ENCODE results near the gene DUSP8. TPM values are rescaled to one million over a fixed set of nuclear protein-coding genes. Genes with fewer than 3 reads are reported as not detected.

Gene DUSP8
- total RNA-seq, 1 experiment from 2014 or later: 14.0 TPM

DNA sequence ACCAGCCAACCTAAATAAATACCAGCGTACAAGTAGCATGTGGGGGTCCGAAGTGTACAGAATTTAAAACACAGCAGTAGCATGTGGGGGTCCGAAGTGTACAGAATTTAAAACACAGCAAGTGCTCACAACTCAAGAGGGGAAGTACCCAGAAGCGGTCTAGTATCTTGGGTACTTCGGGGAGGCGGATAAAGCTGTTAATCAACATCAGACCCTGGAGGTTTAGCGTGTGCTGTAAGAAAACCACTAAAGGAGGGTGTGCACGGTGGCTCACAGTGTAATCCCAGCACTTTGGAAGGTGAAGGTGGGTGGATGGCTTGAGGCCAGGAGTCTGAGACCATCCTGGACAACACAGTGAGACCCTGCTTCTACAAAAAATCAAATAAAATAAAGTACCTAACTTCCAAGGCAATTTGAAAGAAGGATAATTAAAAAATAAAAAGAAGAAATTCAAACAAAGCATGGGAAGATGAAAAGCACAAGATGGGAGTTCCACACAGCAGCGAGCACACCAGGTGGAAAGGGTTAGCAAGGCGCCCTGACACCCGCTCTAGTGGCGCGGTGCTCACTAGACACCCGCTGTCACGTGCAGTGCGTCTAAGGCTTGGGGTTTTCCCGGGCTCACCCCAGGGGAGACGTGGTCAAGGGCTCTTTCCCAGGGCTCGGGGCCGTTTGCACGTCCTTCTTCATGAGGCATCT lies 50.5 kb downstream of the DUSP8 start:
- Mint-ChIP-seq H3K4me1 (ENCODE audit: low read depth, unreplicated experiment) (no peaks in the 10 kb centered on the region), H3K27me3 (ENCODE audit: unreplicated experiment) (no peaks in the 10 kb centered on the region), H3K4me3 (ENCODE audit: low read depth, unreplicated experiment) (no peak overlapping the region), H3K27ac (ENCODE audit: unreplicated experiment) (no peak overlapping the region), H3K9me3 (ENCODE audit: low read depth, unreplicated experiment) (no peaks in the 10 kb centered on the region), H3K36me3 (ENCODE audit: insufficient read depth, unreplicated experiment) (no peaks in the 10 kb centered on the region)
- DNase-seq: no peak
- CTCF ChIA-PET: no interaction called here
- TF ChIP-seq, protein P1, sequence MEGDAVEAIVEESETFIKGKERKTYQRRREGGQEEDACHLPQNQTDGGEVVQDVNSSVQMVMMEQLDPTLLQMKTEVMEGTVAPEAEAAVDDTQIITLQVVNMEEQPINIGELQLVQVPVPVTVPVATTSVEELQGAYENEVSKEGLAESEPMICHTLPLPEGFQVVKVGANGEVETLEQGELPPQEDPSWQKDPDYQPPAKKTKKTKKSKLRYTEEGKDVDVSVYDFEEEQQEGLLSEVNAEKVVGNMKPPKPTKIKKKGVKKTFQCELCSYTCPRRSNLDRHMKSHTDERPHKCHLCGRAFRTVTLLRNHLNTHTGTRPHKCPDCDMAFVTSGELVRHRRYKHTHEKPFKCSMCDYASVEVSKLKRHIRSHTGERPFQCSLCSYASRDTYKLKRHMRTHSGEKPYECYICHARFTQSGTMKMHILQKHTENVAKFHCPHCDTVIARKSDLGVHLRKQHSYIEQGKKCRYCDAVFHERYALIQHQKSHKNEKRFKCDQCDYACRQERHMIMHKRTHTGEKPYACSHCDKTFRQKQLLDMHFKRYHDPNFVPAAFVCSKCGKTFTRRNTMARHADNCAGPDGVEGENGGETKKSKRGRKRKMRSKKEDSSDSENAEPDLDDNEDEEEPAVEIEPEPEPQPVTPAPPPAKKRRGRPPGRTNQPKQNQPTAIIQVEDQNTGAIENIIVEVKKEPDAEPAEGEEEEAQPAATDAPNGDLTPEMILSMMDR (IDR thresholded peaks at IDR 0.05; ENCODE audit: unreplicated experiment): no peak
- intact Hi-C loops (cut with micrococcal nuclease; ENCODE audit: unreplicated experiment): no loop called here
- BruUV-seq (replicated peaks): no TSS peak

- intact Hi-C loops (cut with micrococcal nuclease; ENCODE audit: unreplicated experiment): no loop called here
- BruUV-seq (replicated peaks): no TSS peak
Measured at GRCh38 chr11:1520663-1521267, 51.3 kb downstream of the DUSP8 start.

GRCh38 chr11:1520209-1520662 lies 51.8 kb downstream of the DUSP8 start:
- no peaks in the 10 kb centered on the region for H3K27me3 Mint-ChIP-seq (ENCODE audit: unreplicated experiment)
- H3K36me3 Mint-ChIP-seq (ENCODE audit: insufficient read depth, unreplicated experiment): no peaks in the 10 kb centered on the region
- no peak overlapping the region for H3K27ac Mint-ChIP-seq (ENCODE audit: unreplicated experiment)
- H3K9me3 Mint-ChIP-seq (ENCODE audit: low read depth, unreplicated experiment): no peaks in the 10 kb centered on the region
- no peak for DNase-seq
- CTCF ChIA-PET: no interaction called here
- no peak overlapping the region for H3K4me3 Mint-ChIP-seq (ENCODE audit: low read depth, unreplicated experiment)
- no peaks in the 10 kb centered on the region for H3K4me1 Mint-ChIP-seq (ENCODE audit: low read depth, unreplicated experiment)
- TF ChIP-seq, protein P1 (IDR thresholded peaks at IDR 0.05; ENCODE audit: unreplicated experiment): no peak
- intact Hi-C loops (cut with micrococcal nuclease; ENCODE audit: unreplicated experiment): no loop called here
- BruUV-seq (replicated peaks): no TSS peak

More at GRCh38 chr11:1520663-1521267, 51.3 kb downstream of the DUSP8 start:
- no peak for DNase-seq
- no peaks in the 10 kb centered on the region for H3K9me3 Mint-ChIP-seq (ENCODE audit: low read depth, unreplicated experiment)
- CTCF ChIA-PET: no interaction called here
- no peaks in the 10 kb centered on the region for H3K27me3 Mint-ChIP-seq (ENCODE audit: unreplicated experiment)
- H3K36me3 Mint-ChIP-seq (ENCODE audit: insufficient read depth, unreplicated experiment): no peaks in the 10 kb centered on the region
- TF ChIP-seq, protein P1 (IDR thresholded peaks at IDR 0.05; ENCODE audit: unreplicated experiment): no peak
- no peak overlapping the region for H3K27ac Mint-ChIP-seq (ENCODE audit: unreplicated experiment)
- no peaks in the 10 kb centered on the region for H3K4me1 Mint-ChIP-seq (ENCODE audit: low read depth, unreplicated experiment)
- no peak overlapping the region for H3K4me3 Mint-ChIP-seq (ENCODE audit: low read depth, unreplicated experiment)

- TF ChIP-seq, protein P1 (IDR thresholded peaks at IDR 0.05; ENCODE audit: unreplicated experiment): no peak
- Mint-ChIP-seq H3K9me3 (ENCODE audit: low read depth, unreplicated experiment) (no peaks in the 10 kb centered on the region), H3K4me1 (ENCODE audit: low read depth, unreplicated experiment) (no peaks in the 10 kb centered on the region), H3K4me3 (ENCODE audit: low read depth, unreplicated experiment) (no peak overlapping the region), H3K36me3 (ENCODE audit: insufficient read depth, unreplicated experiment) (no peaks in the 10 kb centered on the region), H3K27ac (ENCODE audit: unreplicated experiment) (no peak overlapping the region), H3K27me3 (ENCODE audit: unreplicated experiment) (no peaks in the 10 kb centered on the region)
- CTCF ChIA-PET: no interaction called here
- DNase-seq: no peak
- BruUV-seq (replicated peaks): no TSS peak
- intact Hi-C loops (cut with micrococcal nuclease; ENCODE audit: unreplicated experiment): loop anchor here (10.0 kb wide), 1 partner anchor 215 kb away; the partner anchor contains the start of gene TOLLIP
Measured at GRCh38 chr11:1519028-1520010, 52.8 kb downstream of the DUSP8 start.
